ENCODE results near the gene OLIG2. TPM values are rescaled to one million over a fixed set of nuclear protein-coding genes. Genes with fewer than 3 reads are reported as not detected.

The OLIG2 gene
- total RNA-seq, 2 experiments from 2014 or later: not detected

DNA sequence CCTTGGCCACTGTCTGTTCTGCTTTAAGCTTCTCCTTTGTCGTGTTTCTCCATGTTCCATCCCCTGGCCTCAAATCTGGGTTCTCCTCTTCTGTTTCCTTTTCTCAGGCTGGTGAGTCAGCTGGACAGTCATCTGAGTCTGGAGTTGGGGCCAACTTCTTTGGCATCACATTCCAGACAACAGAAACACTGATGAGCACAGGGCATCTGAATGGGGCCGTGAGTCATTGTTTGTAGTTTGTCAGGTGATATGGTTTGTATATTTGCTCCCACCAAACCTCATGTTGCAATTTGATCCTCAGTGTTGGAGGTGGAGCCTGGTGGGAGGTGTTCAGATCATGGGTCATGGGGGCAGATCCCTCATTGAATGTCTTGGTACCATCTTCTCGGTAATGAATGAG, 14.3 kb upstream of the OLIG2 start:
- Histone ChIP-seq H3K4me3 (ENCODE audit: low read depth, low read length, poor library complexity, severe bottlenecking) (no peak overlapping the region), H3K36me3 (ENCODE audit: insufficient read depth, low read length) (no peaks in the 10 kb centered on the region), H2AFZ (ENCODE audit: low read length) (no peak overlapping the region), H3K4me1 (ENCODE audit: insufficient read depth, low read length, poor library complexity, severe bottlenecking) (no peaks in the 10 kb centered on the region), H3K9me3 (ENCODE audit: low read length) (no peaks in the 10 kb centered on the region), H3K9me2 (ENCODE audit: insufficient read depth, low read length) (no peaks in the 10 kb centered on the region), H3K27ac (ENCODE audit: low read depth, low read length, poor library complexity, severe bottlenecking) (no peak overlapping the region), H3K79me2 (ENCODE audit: insufficient read depth, low read depth, low read length) (no peaks in the 10 kb centered on the region), H3K4me2 (ENCODE audit: low read length) (no peak overlapping the region), H4K20me1 (ENCODE audit: insufficient read depth, low read length) (no peaks in the 10 kb centered on the region)
- no peak for TF ChIP-seq EZH2phosphoT487 (IDR thresholded peaks at IDR 0.05; ENCODE audit: borderline replicate concordance, low read depth, low read length)
- TF ChIP-seq, protein P1, sequence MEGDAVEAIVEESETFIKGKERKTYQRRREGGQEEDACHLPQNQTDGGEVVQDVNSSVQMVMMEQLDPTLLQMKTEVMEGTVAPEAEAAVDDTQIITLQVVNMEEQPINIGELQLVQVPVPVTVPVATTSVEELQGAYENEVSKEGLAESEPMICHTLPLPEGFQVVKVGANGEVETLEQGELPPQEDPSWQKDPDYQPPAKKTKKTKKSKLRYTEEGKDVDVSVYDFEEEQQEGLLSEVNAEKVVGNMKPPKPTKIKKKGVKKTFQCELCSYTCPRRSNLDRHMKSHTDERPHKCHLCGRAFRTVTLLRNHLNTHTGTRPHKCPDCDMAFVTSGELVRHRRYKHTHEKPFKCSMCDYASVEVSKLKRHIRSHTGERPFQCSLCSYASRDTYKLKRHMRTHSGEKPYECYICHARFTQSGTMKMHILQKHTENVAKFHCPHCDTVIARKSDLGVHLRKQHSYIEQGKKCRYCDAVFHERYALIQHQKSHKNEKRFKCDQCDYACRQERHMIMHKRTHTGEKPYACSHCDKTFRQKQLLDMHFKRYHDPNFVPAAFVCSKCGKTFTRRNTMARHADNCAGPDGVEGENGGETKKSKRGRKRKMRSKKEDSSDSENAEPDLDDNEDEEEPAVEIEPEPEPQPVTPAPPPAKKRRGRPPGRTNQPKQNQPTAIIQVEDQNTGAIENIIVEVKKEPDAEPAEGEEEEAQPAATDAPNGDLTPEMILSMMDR (conservative IDR thresholded peaks at IDR 0.05; ENCODE audit: low read length): no peak
- POLR2A ChIA-PET: no interaction called here
- no TSS peak for BruUV-seq (replicated peaks)
- CTCF ChIA-PET (ENCODE audit: unreplicated experiment): no interaction called here
- no peak for DNase-seq (ENCODE audit: low spot score)
- intact Hi-C loops (cut with micrococcal nuclease; ENCODE audit: unreplicated experiment): no loop called here

- no peaks in the 10 kb centered on the region for H3K9me3 ChIP-seq (ENCODE audit: low read length)
- no peaks in the 10 kb centered on the region for H3K4me1 ChIP-seq (ENCODE audit: insufficient read depth, low read length, poor library complexity, severe bottlenecking)
- H2AFZ ChIP-seq (ENCODE audit: low read length): no peak overlapping the region
- no peaks in the 10 kb centered on the region for H4K20me1 ChIP-seq (ENCODE audit: insufficient read depth, low read length)
- no peak for DNase-seq (ENCODE audit: low spot score)
- ChIA-PET CTCF (ENCODE audit: unreplicated experiment) (no interaction called here), POLR2A (interaction anchor here (0.6 kb wide), 1 partner anchor 12 kb away, joined by 3 read pairs; no protein-coding TSS in a partner anchor)
- no peak for TF ChIP-seq EZH2phosphoT487 (IDR thresholded peaks at IDR 0.05; ENCODE audit: borderline replicate concordance, low read depth, low read length)
- TF ChIP-seq, protein P1 (conservative IDR thresholded peaks at IDR 0.05; ENCODE audit: low read length): no peak
- H3K79me2 ChIP-seq (ENCODE audit: insufficient read depth, low read depth, low read length): no peaks in the 10 kb centered on the region
- intact Hi-C loops (cut with micrococcal nuclease; ENCODE audit: unreplicated experiment): no loop called here
- no peak overlapping the region for H3K4me3 ChIP-seq (ENCODE audit: low read depth, low read length, poor library complexity, severe bottlenecking)
- no peaks in the 10 kb centered on the region for H3K9me2 ChIP-seq (ENCODE audit: insufficient read depth, low read length)
- H3K4me2 ChIP-seq (ENCODE audit: low read length): no peak overlapping the region
- no peaks in the 10 kb centered on the region for H3K36me3 ChIP-seq (ENCODE audit: insufficient read depth, low read length)
- no TSS peak for BruUV-seq (replicated peaks)
- H3K27ac ChIP-seq (ENCODE audit: low read depth, low read length, poor library complexity, severe bottlenecking): no peak overlapping the region
These were observed 12.1 kb upstream of the OLIG2 start for GRCh38 chr21:33013626-33014025.

DNA sequence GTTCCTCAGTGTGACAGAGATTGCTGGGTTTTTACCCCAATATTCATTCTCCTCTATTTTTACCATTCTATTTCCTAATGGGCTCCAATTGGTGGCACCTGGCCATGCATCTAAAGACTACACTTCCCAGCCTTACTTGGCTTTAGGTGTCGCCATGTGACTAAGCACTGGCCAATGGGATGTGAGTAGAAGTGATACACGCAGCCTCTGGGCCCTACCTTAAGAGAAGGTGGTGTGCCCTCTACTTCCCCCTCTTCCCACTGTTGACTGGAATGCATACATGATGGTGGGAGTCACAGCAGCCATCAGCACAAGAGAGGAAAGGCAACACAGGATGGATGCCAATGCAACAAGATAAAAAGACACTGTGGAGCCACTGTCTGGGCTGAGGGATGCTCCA, 11.4 kb upstream of the OLIG2 start:
- intact Hi-C loops (cut with micrococcal nuclease; ENCODE audit: unreplicated experiment): no loop called here
- H3K9me2 ChIP-seq (ENCODE audit: insufficient read depth, low read length): no peaks in the 10 kb centered on the region
- H3K27ac ChIP-seq (ENCODE audit: low read depth, low read length, poor library complexity, severe bottlenecking): no peak overlapping the region
- TF ChIP-seq, protein P1 (conservative IDR thresholded peaks at IDR 0.05; ENCODE audit: low read length): no peak
- no peak for TF ChIP-seq EZH2phosphoT487 (IDR thresholded peaks at IDR 0.05; ENCODE audit: borderline replicate concordance, low read depth, low read length)
- H3K9me3 ChIP-seq (ENCODE audit: low read length): no peaks in the 10 kb centered on the region
- H2AFZ ChIP-seq (ENCODE audit: low read length): no peak overlapping the region
- no peaks in the 10 kb centered on the region for H4K20me1 ChIP-seq (ENCODE audit: insufficient read depth, low read length)
- H3K79me2 ChIP-seq (ENCODE audit: insufficient read depth, low read depth, low read length): no peaks in the 10 kb centered on the region
- H3K4me2 ChIP-seq (ENCODE audit: low read length): no peak overlapping the region
- no peak overlapping the region for H3K4me3 ChIP-seq (ENCODE audit: low read depth, low read length, poor library complexity, severe bottlenecking)
- POLR2A ChIA-PET: interaction anchor here (0.6 kb wide), 1 partner anchor 13 kb away, joined by 3 read pairs; no protein-coding TSS in a partner anchor
- no TSS peak for BruUV-seq (replicated peaks)
- H3K36me3 ChIP-seq (ENCODE audit: insufficient read depth, low read length): no peaks in the 10 kb centered on the region
- no peaks in the 10 kb centered on the region for H3K4me1 ChIP-seq (ENCODE audit: insufficient read depth, low read length, poor library complexity, severe bottlenecking)
- CTCF ChIA-PET (ENCODE audit: unreplicated experiment): no interaction called here
- DNase-seq (ENCODE audit: low spot score): no peak

Measured in OCI-LY7 (cell line).